ENCODE data around the gene SUCO. TPM values are rescaled to one million over a fixed set of nuclear protein-coding genes. Genes with fewer than 3 reads are reported as not detected.
"Not testable (repeated sequence)": the region's sequence is repeated elsewhere in the genome, so short reads cannot be mapped to it uniquely, and the experiment has no call there.

SUCO gene
- total RNA-seq, 5 donors from 2014 or later (not counting 1 experiment from before 2014, with no cell fraction given) = 43.7 to 87.1 (median 47.9) TPM

DNA sequence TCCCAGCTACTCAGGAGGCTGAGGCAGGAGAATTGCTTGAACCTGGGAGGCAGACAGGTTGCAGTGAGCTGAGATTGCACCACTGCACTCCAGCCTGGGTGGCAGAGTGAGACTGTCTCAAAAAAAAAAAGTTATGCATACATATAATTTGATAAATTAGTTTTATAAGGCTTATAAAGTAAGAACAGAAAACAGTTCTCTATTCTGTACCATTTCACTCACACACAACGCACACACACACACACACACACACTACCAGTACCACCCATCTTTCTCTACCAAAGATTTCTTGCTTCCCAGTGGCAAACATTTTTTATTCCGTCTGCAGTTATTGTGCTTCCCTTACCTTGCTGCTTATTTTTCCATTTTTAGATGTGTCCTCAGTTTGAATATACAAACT is 79.5 kb downstream of the SUCO start:
- Mint-ChIP-seq H3K27ac (no peak overlapping the region), H3K9me3 (peaks cover 0 to 20% (median 16%) of the 10 kb centered on the region in 3 donors), H3K36me3 (peaks cover 26% of the 10 kb centered on the region), H3K4me1 (peaks cover 6 to 9% (median 7%) of the 10 kb centered on the region in 3 donors), H3K4me3 (no peak overlapping the region), H3K27me3 (no peaks in the 10 kb centered on the region)
- Histone ChIP-seq H3K9me3 (no peaks in the 10 kb centered on the region), H3K27me3 (replicated peaks in 1 of 2; ENCODE audit: control insufficient read depth in 2 of 2, extremely low read depth in 1 of 2, insufficient read depth in 2 of 2, low read length in 1 of 2) (no peaks in the 10 kb centered on the region), H3K36me3 (ENCODE audit: control insufficient read depth in 2 of 2, extremely low read depth in 1 of 2, insufficient read depth in 1 of 2, low read length in 1 of 2) (peaks cover 0 to 20% of the 10 kb centered on the region in 2 donors), H3K4me1 (ENCODE audit: control insufficient read depth in 1 of 2, extremely low read depth in 1 of 2, insufficient read depth in 2 of 2, low read length in 2 of 2) (no peaks in the 10 kb centered on the region), H3K27ac (ENCODE audit: low read length) (no peak overlapping the region), H3K4me3 (ENCODE audit: control insufficient read depth in 1 of 2, extremely low read depth in 1 of 2, low read length in 1 of 2) (no peak overlapping the region)
- POLR2A ChIA-PET = no interaction called here
- CTCF ChIA-PET = interaction anchor here (1.1 to 7.4 kb wide), 2 partner anchors 107 to 114 kb away, joined by 5 to 177 read pairs; no protein-coding TSS in a partner anchor
- WGBS (ENCODE audit: insufficient coverage) = no CpG with 5 or more reads among the region's 2 CpGs
- DNase-seq = no peak
- ATAC-seq (replicated peaks in 1 of 4) = no peak

DNA sequence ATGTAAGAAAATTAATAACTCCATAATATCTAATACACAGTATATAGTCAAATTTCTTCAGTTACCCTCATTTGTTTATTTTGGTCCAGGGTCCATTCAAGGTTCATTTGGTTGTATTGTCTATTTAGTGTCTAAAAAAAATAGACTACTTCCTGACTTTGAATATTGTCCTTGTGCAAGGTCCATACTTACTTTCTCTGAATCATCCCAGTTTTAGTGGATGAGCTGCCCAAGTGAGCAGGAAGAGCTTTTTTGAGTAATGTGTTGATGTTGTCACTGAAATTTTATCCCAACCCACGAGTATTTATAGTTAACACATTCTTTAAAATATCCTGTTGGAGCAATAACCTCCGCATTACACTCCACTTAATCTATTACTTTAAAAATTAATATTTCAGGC is 80.3 kb downstream of the SUCO start:
- Histone ChIP-seq H3K27ac (ENCODE audit: low read length) (no peak overlapping the region), H3K9me3 (no peaks in the 10 kb centered on the region), H3K36me3 (ENCODE audit: control insufficient read depth in 2 of 2, extremely low read depth in 1 of 2, insufficient read depth in 1 of 2, low read length in 1 of 2) (peaks cover 0 to 20% of the 10 kb centered on the region in 2 donors), H3K4me3 (ENCODE audit: control insufficient read depth in 1 of 2, extremely low read depth in 1 of 2, low read length in 1 of 2) (no peak overlapping the region), H3K27me3 (replicated peaks in 1 of 2; ENCODE audit: control insufficient read depth in 2 of 2, extremely low read depth in 1 of 2, insufficient read depth in 2 of 2, low read length in 1 of 2) (no peaks in the 10 kb centered on the region), H3K4me1 (ENCODE audit: control insufficient read depth in 1 of 2, extremely low read depth in 1 of 2, insufficient read depth in 2 of 2, low read length in 2 of 2) (no peaks in the 10 kb centered on the region)
- no peak overlapping the region for H3K27ac Mint-ChIP-seq
- ChIA-PET POLR2A (no interaction called here), CTCF (no interaction called here)
- ATAC-seq (replicated peaks in 1 of 4) = no peak
- H3K4me3 Mint-ChIP-seq = no peak overlapping the region
- no peak for DNase-seq
- H3K4me1 Mint-ChIP-seq = peaks cover 6 to 9% (median 7%) of the 10 kb centered on the region in 3 donors
- no CpG with 5 or more reads among the region's 2 CpGs for WGBS (ENCODE audit: insufficient coverage)
- H3K36me3 Mint-ChIP-seq = peaks cover 27% of the 10 kb centered on the region
- H3K27me3 Mint-ChIP-seq = no peaks in the 10 kb centered on the region
- H3K9me3 Mint-ChIP-seq = peaks cover 0 to 26% (median 19%) of the 10 kb centered on the region in 3 donors

GRCh38 chr1:172616195-172616594 is 83.2 kb downstream of the SUCO start:
- Histone ChIP-seq H3K27ac (ENCODE audit: low read length) (no peak overlapping the region), H3K36me3 (ENCODE audit: control insufficient read depth in 2 of 2, extremely low read depth in 1 of 2, insufficient read depth in 1 of 2, low read length in 1 of 2) (peaks cover 0 to 3% of the 10 kb centered on the region in 2 donors), H3K4me3 (ENCODE audit: control insufficient read depth in 1 of 2, extremely low read depth in 1 of 2, low read length in 1 of 2) (no peak overlapping the region), H3K4me1 (ENCODE audit: control insufficient read depth in 1 of 2, extremely low read depth in 1 of 2, insufficient read depth in 2 of 2, low read length in 2 of 2) (no peaks in the 10 kb centered on the region), H3K27me3 (replicated peaks in 1 of 2; ENCODE audit: control insufficient read depth in 2 of 2, extremely low read depth in 1 of 2, insufficient read depth in 2 of 2, low read length in 1 of 2) (no peaks in the 10 kb centered on the region), H3K9me3 (no peaks in the 10 kb centered on the region)
- peaks cover 0 to 1% (median 0%) of the 10 kb centered on the region in 3 donors for H3K4me1 Mint-ChIP-seq
- peaks cover 7 to 45% (median 41%) of the 10 kb centered on the region in 3 donors for H3K9me3 Mint-ChIP-seq
- no peak overlapping the region for H3K27ac Mint-ChIP-seq
- H3K4me3 Mint-ChIP-seq = no peak overlapping the region
- ATAC-seq (replicated peaks in 1 of 4) (no peak), DNase-seq (no peak)
- peaks cover 21% of the 10 kb centered on the region for H3K36me3 Mint-ChIP-seq
- ChIA-PET POLR2A (no interaction called here), CTCF (no interaction called here)
- H3K27me3 Mint-ChIP-seq = no peaks in the 10 kb centered on the region
- WGBS (ENCODE audit: insufficient coverage) = no CpG with 5 or more reads among the region's 1 CpG

DNA sequence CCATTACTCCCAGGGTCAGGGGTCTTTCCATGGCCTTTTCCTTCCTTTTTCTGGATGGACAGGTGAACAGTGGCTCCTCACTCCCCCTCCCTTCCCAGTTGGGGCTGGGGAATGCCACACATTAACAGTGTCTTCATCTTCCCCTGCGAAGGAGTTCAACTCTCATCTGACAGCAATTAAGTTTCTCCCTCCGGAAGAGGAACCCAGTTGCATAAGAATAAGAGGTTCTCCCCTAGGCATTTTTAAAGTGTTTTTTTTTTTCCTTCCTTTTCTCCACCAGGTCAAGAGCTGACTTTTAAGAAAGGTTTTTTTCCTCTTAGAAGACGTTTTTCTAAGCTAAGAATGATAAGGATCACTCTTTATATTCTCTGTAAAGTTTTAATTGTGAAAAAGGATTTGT is 83.7 kb downstream of the SUCO start:
- peaks cover 10 to 50% (median 45%) of the 10 kb centered on the region in 3 donors for H3K9me3 Mint-ChIP-seq

DNA sequence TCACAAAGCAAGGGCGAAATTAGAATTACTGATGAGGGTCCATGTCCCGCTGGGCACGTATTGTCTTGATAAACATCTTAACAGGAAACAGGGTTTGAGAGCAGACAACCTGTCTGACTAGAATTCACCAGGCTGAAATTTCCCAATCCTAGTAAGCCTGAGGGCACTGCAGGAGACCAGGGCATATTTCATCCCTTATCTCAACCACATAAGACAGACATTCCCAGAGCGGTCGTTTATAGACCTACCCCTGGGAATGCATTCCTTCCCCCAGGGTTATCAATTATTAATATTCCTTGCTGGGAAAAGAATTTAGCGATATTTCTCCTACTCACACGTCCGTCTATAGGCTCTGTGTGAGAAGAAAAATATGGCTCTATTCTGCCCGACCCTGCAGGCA is 87.7 kb downstream of the SUCO start:
- H3K27ac ChIP-seq (ENCODE audit: low read length); H3K27ac Mint-ChIP-seq; CTCF ChIA-PET; POLR2A ChIA-PET; H3K27me3 Mint-ChIP-seq; H3K9me3 ChIP-seq; ATAC-seq (replicated peaks in 1 of 4); H3K27me3 ChIP-seq (replicated peaks in 1 of 2; ENCODE audit: control insufficient read depth in 2 of 2, extremely low read depth in 1 of 2, insufficient read depth in 2 of 2, low read length in 1 of 2); H3K4me3 Mint-ChIP-seq; H3K4me3 ChIP-seq (ENCODE audit: control insufficient read depth in 1 of 2, extremely low read depth in 1 of 2, low read length in 1 of 2); H3K4me1 Mint-ChIP-seq; DNase-seq; H3K36me3 ChIP-seq (ENCODE audit: control insufficient read depth in 2 of 2, extremely low read depth in 1 of 2, insufficient read depth in 1 of 2, low read length in 1 of 2); H3K4me1 ChIP-seq (ENCODE audit: control insufficient read depth in 1 of 2, extremely low read depth in 1 of 2, insufficient read depth in 2 of 2, low read length in 2 of 2): not testable (repeated sequence)
- Mint-ChIP-seq H3K9me3 (peaks cover 14 to 48% (median 43%) of the 10 kb centered on the region in 3 donors), H3K36me3 (peaks cover 19% of the 10 kb centered on the region)
- 74% methylated on average over 3 of the region's 9 CpGs for WGBS (ENCODE audit: insufficient coverage)

More for the DNA sequence above, 83.7 kb downstream of the SUCO start:
- Mint-ChIP-seq H3K27me3 (no peaks in the 10 kb centered on the region), H3K4me3 (no peak overlapping the region), H3K4me1 (peaks cover 0 to 1% (median 0%) of the 10 kb centered on the region in 3 donors), H3K36me3 (peaks cover 17% of the 10 kb centered on the region), H3K27ac (no peak overlapping the region)
- CTCF ChIA-PET = no interaction called here
- Histone ChIP-seq H3K4me1 (ENCODE audit: control insufficient read depth in 1 of 2, extremely low read depth in 1 of 2, insufficient read depth in 2 of 2, low read length in 2 of 2) (no peaks in the 10 kb centered on the region), H3K4me3 (ENCODE audit: control insufficient read depth in 1 of 2, extremely low read depth in 1 of 2, low read length in 1 of 2) (no peak overlapping the region), H3K9me3 (no peaks in the 10 kb centered on the region), H3K27ac (ENCODE audit: low read length) (no peak overlapping the region), H3K36me3 (ENCODE audit: control insufficient read depth in 2 of 2, extremely low read depth in 1 of 2, insufficient read depth in 1 of 2, low read length in 1 of 2) (no peaks in the 10 kb centered on the region), H3K27me3 (replicated peaks in 1 of 2; ENCODE audit: control insufficient read depth in 2 of 2, extremely low read depth in 1 of 2, insufficient read depth in 2 of 2, low read length in 1 of 2) (no peaks in the 10 kb centered on the region)
- no CpG with 5 or more reads among the region's 3 CpGs for WGBS (ENCODE audit: insufficient coverage)
- ATAC-seq (replicated peaks in 1 of 4) = no peak
- POLR2A ChIA-PET = no interaction called here
- DNase-seq = no peak

DNA sequence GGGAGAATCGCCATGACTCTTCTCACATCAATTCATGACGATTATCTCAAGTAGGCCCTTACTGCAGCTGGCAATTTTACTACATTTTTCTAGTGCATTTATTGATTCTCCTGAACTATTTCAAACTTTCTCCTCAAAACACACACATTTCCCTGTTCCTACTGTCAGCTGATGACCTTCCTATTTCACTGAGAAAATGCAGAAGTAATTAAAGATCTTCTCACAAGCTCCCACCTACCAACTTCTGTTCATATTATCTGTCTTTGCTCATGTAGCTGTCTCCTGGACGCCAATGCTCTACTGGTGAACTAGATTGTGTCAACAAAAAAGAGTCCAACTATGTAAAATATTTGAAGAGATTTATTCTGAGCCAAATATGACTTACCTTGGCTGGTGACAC is 89.6 kb downstream of the SUCO start:
- peaks cover 14 to 31% (median 29%) of the 10 kb centered on the region in 3 donors for H3K9me3 Mint-ChIP-seq
- H3K27ac Mint-ChIP-seq = no peak overlapping the region
- WGBS (ENCODE audit: insufficient coverage) = 100% methylated on average over 2 of the region's 3 CpGs

More for the DNA sequence above, 89.6 kb downstream of the SUCO start:
- ChIA-PET POLR2A (no interaction called here), CTCF (interaction anchor here in 1 of 2 donors (0.6 kb wide), 1 partner anchor 95 kb away, joined by 6 read pairs; no protein-coding TSS in a partner anchor)
- Histone ChIP-seq H3K4me3 (ENCODE audit: control insufficient read depth in 1 of 2, extremely low read depth in 1 of 2, low read length in 1 of 2) (no peak overlapping the region), H3K4me1 (ENCODE audit: control insufficient read depth in 1 of 2, extremely low read depth in 1 of 2, insufficient read depth in 2 of 2, low read length in 2 of 2) (peaks cover 3 to 4% of the 10 kb centered on the region in 2 experiments), H3K27ac (ENCODE audit: low read length) (no peak overlapping the region), H3K9me3 (no peaks in the 10 kb centered on the region), H3K36me3 (ENCODE audit: control insufficient read depth in 2 of 2, extremely low read depth in 1 of 2, insufficient read depth in 1 of 2, low read length in 1 of 2) (no peaks in the 10 kb centered on the region), H3K27me3 (replicated peaks in 1 of 2; ENCODE audit: control insufficient read depth in 2 of 2, extremely low read depth in 1 of 2, insufficient read depth in 2 of 2, low read length in 1 of 2) (no peaks in the 10 kb centered on the region)
- ATAC-seq (replicated peaks in 1 of 4) (no peak), DNase-seq (no peak)
- peaks cover 3 to 13% (median 6%) of the 10 kb centered on the region in 3 donors for H3K4me1 Mint-ChIP-seq
- no peaks in the 10 kb centered on the region for H3K27me3 Mint-ChIP-seq
- H3K4me3 Mint-ChIP-seq = no peak overlapping the region
- H3K36me3 Mint-ChIP-seq = peaks cover 16% of the 10 kb centered on the region

All from T-cell (primary cell).